Measurements from ENCODE around the gene MTA2. TPM values are rescaled to one million over a fixed set of nuclear protein-coding genes. Genes with fewer than 3 reads are reported as not detected.

The MTA2 gene
- total RNA-seq, 1 donor from 2014 or later = 28.2 TPM

Small RNA genes within 50 kb of the gene (microRNA-seq; reads per million reads assigned to microRNA genes)
- gene MIR6747 = not detected

Other genes with a start within 250 kb of the MTA2 start
- not detected for gene SCGB1A1, start 182.8 kb downstream of the MTA2 start, total RNA-seq
- 318 TPM for gene AHNAK, start 55.1 kb downstream of the MTA2 start, total RNA-seq
- gene EEF1G, start 28.0 kb downstream of the MTA2 start, total RNA-seq = 794 TPM
- 14.7 TPM for gene TUT1, start 10.3 kb downstream of the MTA2 start, total RNA-seq
- 13.1 TPM for gene EML3, start 10.9 kb upstream of the MTA2 start, total RNA-seq
- gene ROM1, start 11.4 kb upstream of the MTA2 start, total RNA-seq = 1.5 TPM
- gene B3GAT3, start 20.1 kb upstream of the MTA2 start, total RNA-seq = 11.6 TPM
- gene GANAB, start 44.7 kb upstream of the MTA2 start, total RNA-seq = 91.4 TPM
- 9.6 TPM for gene INTS5, start 51.4 kb upstream of the MTA2 start, total RNA-seq
- gene C11orf98, start 63.3 kb upstream of the MTA2 start, total RNA-seq = 30.4 TPM
- 3.7 TPM for gene CSKMT, start 63.4 kb upstream of the MTA2 start, total RNA-seq
- 7.8 TPM for gene UQCC3, start 69.8 kb upstream of the MTA2 start, total RNA-seq
- gene LBHD1, start 70.4 kb upstream of the MTA2 start, total RNA-seq = 3.2 TPM
- gene UBXN1, start 77.2 kb upstream of the MTA2 start, total RNA-seq = 82.2 TPM
- gene LRRN4CL, start 87.7 kb upstream of the MTA2 start, total RNA-seq = 3.8 TPM
- 21.7 TPM for gene BSCL2, start 105.6 kb upstream of the MTA2 start, total RNA-seq
- not detected for gene GNG3, start 105.8 kb upstream of the MTA2 start, total RNA-seq
- gene HNRNPUL2, start 125.6 kb upstream of the MTA2 start, total RNA-seq = 30.4 TPM
- gene TTC9C, start 126.6 kb upstream of the MTA2 start, total RNA-seq = 14.0 TPM
- 9.7 TPM for gene ZBTB3, start 152.3 kb upstream of the MTA2 start, total RNA-seq
- gene POLR2G, start 159.7 kb upstream of the MTA2 start, total RNA-seq = 36.8 TPM
- gene TAF6L, start 169.5 kb upstream of the MTA2 start, total RNA-seq = 9.2 TPM
- 17.1 TPM for gene TMEM179B, start 185.5 kb upstream of the MTA2 start, total RNA-seq
- 17.4 TPM for gene TMEM223, start 190.1 kb upstream of the MTA2 start, total RNA-seq
- gene NXF1, start 203.6 kb upstream of the MTA2 start, total RNA-seq = 40.1 TPM
- gene STX5, start 230.2 kb upstream of the MTA2 start, total RNA-seq = 15.7 TPM
- not detected for gene TEX54, start 231.0 kb upstream of the MTA2 start, total RNA-seq
- 27.0 TPM for gene WDR74, start 237.7 kb upstream of the MTA2 start, total RNA-seq

Data from Right ventricle myocardium superior (tissue), 1 donor.